22Rv1 (cell line): ENCODE measurements around the gene TBL2.

Experiments used
- ZFX ChIP-seq: fragments of 450-650 bp; IDR thresholded peaks from 2 replicates; pipeline ENCODE4 v1.6.1; 2017; ENCODE audit warnings: antibody characterized with exemption, borderline replicate concordance
- TF ChIP-seq, protein P1 (sequence below): fragments of 450-650 bp; IDR thresholded peaks from 2 replicates; pipeline ENCODE4 v1.5.1; 2017; ENCODE audit warnings: mild to moderate bottlenecking

DNA sequence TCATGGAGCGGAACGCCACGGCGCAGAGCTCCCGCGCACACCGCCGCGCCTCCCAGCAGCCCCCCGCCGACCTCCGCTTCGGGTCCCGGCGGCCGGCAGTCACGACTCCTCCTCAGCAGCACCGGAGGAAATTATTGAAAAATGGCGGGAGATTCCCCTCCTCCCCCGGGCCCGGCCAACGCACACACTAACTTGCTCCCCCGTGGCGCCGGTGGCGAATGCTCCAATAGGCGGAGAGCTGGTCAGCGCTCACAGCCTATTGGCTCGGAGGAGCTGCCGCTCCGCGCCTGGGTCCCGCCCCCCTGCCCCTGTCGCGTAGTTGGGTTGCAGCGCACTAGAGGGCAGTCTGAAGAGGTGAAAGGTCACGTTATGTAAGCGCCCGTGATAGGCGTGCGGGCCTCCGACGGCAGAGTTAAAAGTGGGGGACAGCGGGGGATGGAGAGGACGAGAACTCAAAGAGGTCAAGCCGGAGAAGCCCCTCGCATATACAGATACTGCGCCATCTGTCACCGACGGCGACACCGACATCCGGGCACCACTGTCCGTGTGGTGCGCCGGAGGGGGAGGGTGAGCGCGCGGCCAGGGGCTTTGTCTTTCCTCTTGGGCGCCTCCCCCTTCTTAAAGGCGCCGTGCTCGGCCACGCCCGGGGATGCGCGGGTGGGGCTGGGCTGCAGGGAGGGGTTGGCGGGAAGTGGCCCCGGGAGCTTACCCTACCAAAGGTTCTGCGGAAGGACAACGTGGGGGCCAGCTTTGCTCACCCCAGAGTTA lies 56.1 kb downstream of the TBL2 start, which contains the start of gene BAZ1B:
- TF ChIP-seq, protein P1, sequence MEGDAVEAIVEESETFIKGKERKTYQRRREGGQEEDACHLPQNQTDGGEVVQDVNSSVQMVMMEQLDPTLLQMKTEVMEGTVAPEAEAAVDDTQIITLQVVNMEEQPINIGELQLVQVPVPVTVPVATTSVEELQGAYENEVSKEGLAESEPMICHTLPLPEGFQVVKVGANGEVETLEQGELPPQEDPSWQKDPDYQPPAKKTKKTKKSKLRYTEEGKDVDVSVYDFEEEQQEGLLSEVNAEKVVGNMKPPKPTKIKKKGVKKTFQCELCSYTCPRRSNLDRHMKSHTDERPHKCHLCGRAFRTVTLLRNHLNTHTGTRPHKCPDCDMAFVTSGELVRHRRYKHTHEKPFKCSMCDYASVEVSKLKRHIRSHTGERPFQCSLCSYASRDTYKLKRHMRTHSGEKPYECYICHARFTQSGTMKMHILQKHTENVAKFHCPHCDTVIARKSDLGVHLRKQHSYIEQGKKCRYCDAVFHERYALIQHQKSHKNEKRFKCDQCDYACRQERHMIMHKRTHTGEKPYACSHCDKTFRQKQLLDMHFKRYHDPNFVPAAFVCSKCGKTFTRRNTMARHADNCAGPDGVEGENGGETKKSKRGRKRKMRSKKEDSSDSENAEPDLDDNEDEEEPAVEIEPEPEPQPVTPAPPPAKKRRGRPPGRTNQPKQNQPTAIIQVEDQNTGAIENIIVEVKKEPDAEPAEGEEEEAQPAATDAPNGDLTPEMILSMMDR: peak; percentile 16; the same call in 1 of the 2 replicates
- no peak for TF ChIP-seq ZFX
